ENCODE data around the gene FSIP1.
A peak's percentile ranks its signal among the peaks of the same experiment; 100 is the strongest.

FSIP1 gene

GRCh38 chr15:39580485-39581241 lies 202.0 kb downstream of the FSIP1 start, which contains the start of gene THBS1:
Gene THBS1 (plus strand): TSS chr15:39581079. CDS start chr15:39581858, 779 bp downstream.
- DNase-seq = peak; percentile 98

- peak; percentile 93 for DNase-seq
These were observed 202.5 kb downstream of the FSIP1 start for GRCh38 chr15:39580117-39580484.

GRCh38 chr15:39579487-39580116 lies 203.0 kb downstream of the FSIP1 start:
- peak; percentile 97 for DNase-seq

- DNase-seq = peak; percentile 54
These were observed 203.7 kb downstream of the FSIP1 start for GRCh38 chr15:39578851-39579486.

- DNase-seq = no peak
These were observed 207.5 kb downstream of the FSIP1 start for GRCh38 chr15:39575180-39575579.

GRCh38 chr15:39574427-39574826 lies 208.2 kb downstream of the FSIP1 start:
- peak; percentile 30 for DNase-seq

- peak; percentile 42 for DNase-seq
These were observed 208.8 kb downstream of the FSIP1 start for GRCh38 chr15:39573844-39574243.

- DNase-seq = no peak
These were observed 209.4 kb downstream of the FSIP1 start for GRCh38 chr15:39573287-39573686.

GRCh38 chr15:39565851-39566250 lies 216.8 kb downstream of the FSIP1 start:
- no peak for DNase-seq

- DNase-seq = no peak
These were observed 217.5 kb downstream of the FSIP1 start for GRCh38 chr15:39564972-39565665.

- no peak for DNase-seq
These were observed 224.2 kb downstream of the FSIP1 start for GRCh38 chr15:39558421-39558820.

- DNase-seq = no peak
These were observed 226.2 kb downstream of the FSIP1 start for GRCh38 chr15:39556461-39556860.

GRCh38 chr15:39555885-39556284 lies 226.8 kb downstream of the FSIP1 start:
- no peak for DNase-seq

- DNase-seq = no peak
These were observed 227.8 kb downstream of the FSIP1 start for GRCh38 chr15:39554746-39555387.

GRCh38 chr15:39553947-39554693 lies 228.5 kb downstream of the FSIP1 start:
- no peak for DNase-seq

GRCh38 chr15:39552556-39552955 lies 230.1 kb downstream of the FSIP1 start:
- no peak for DNase-seq

- DNase-seq = no peak
These were observed 231.2 kb downstream of the FSIP1 start for GRCh38 chr15:39551476-39551875.
